Testis (tissue), 3 donors: Measurements from ENCODE around the gene BOD1L2. TPM values are rescaled to one million over a fixed set of nuclear protein-coding genes. Genes with fewer than 3 reads are reported as not detected.

Experiments
- DNase-seq: peaks from one replicate; pipeline ENCODE4 v3.0.0-alpha.2; 2019
- H3K27ac ChIP-seq, 2 donors: fragments of 200-600 bp; sonication (generic); one replicate each; pipeline ENCODE4 v1.5.1; 2019
- H3K27me3 ChIP-seq: fragments of 200-600 bp; sonication (generic); one replicate; pipeline ENCODE4 v1.5.1; 2019
- H3K36me3 ChIP-seq: fragments of 200-600 bp; sonication (generic); one replicate; pipeline ENCODE4 v1.5.1; 2017; ENCODE audit warnings: low read depth; ENCODE audit errors: missing control alignments
- H3K4me1 ChIP-seq: fragments of 200-600 bp; sonication (generic); one replicate; pipeline ENCODE4 v1.5.1; 2019
- H3K4me3 ChIP-seq, 2 donors: fragments of 200-600 bp; sonication (generic); one replicate each; pipeline ENCODE4 v1.5.1; 2017 to 2019
- H3K9me3 ChIP-seq: fragments of 200-600 bp; sonication (generic); one replicate; pipeline ENCODE4 v1.5.1; 2017
- CTCF ChIP-seq, 3 experiments: fragments of 450-650 bp in 2 of 3; fragments of 200-600 bp in 1 of 3; sonication (generic) in 1 of 3; IDR thresholded peaks; one replicate each; pipeline ENCODE4 v1.5.1; 2016 to 2019; ENCODE audit warnings: antibody characterized with exemption in 3 of 3, mild to moderate bottlenecking in 2 of 3, moderate library complexity in 1 of 3
- POLR2A ChIP-seq: fragments of 450-650 bp; IDR thresholded peaks from one replicate; pipeline ENCODE4 v1.6.1; 2017; ENCODE audit warnings: antibody characterized with exemption, mild to moderate bottlenecking, moderate library complexity
- WGBS, 2 donors: methylation state at CpG; one replicate each; pipeline ENCODE4 v1.1.5; 2018; 5-methylcytosine and 5-hydroxymethylcytosine counted together
- intact Hi-C: fragments of 100-400 bp; cut with DNase I; formaldehyde crosslinking; loops from one replicate; pipeline ENCODE4 v1.15.1; 2023; ENCODE audit warnings: low total_unique reads
- polyA plus RNA-seq: library from polyadenylated mRNA; stranded (reverse); fragments of 350-450 nt; fragmentation: Illumina TruSeq; extraction: RNeasy Lipid Tissue Mini Kit (QIAGEN cat#74804); gene quantifications from one replicate; pipeline ENCODE4 v1.2.3, GENCODE V29; 2014; ENCODE audit warnings: low read depth, low replicate concordance; ENCODE audit not compliant: insufficient read depth
- total RNA-seq, 2 donors: library from RNA; depleted of rRNA; stranded (reverse); fragments of >200 nt; gene quantifications; one replicate each; pipeline ENCODE4 v1.2.3, GENCODE V29; 2016

Gene BOD1L2
- total and polyA plus RNA-seq, 3 donors from 2014 or later, result 130 to 580 (median 366) TPM

- no peaks in the 10 kb centered on the region for H3K4me1 ChIP-seq
- 38 to 50% methylated on average over 1 of the region's 1 CpG for WGBS, 2 donors
- no peak overlapping the region for H3K4me3 ChIP-seq
- intact Hi-C loops, result no loop called here
- no peaks in the 10 kb centered on the region for H3K27me3 ChIP-seq
- no peaks in the 10 kb centered on the region for H3K9me3 ChIP-seq
- no peaks in the 10 kb centered on the region for H3K36me3 ChIP-seq
- DNase-seq, result no peak
- no peak for TF ChIP-seq POLR2A
- TF ChIP-seq CTCF (IDR thresholded peaks at IDR 0.05), result no peak
- H3K27ac ChIP-seq, result no peak overlapping the region
Observed at GRCh38 chr18:57197261-57197660, 50.4 kb downstream of the BOD1L2 start.

- Histone ChIP-seq H3K27ac (no peak overlapping the region), H3K4me1 (no peaks in the 10 kb centered on the region), H3K4me3 (no peak overlapping the region), H3K27me3 (no peaks in the 10 kb centered on the region), H3K36me3 (no peaks in the 10 kb centered on the region), H3K9me3 (no peaks in the 10 kb centered on the region)
- WGBS, 2 donors, result 69 to 84% methylated on average over 1 of the region's 1 CpG
- intact Hi-C loops, result no loop called here
- DNase-seq, result no peak
- no peak for TF ChIP-seq POLR2A
- TF ChIP-seq CTCF (IDR thresholded peaks at IDR 0.05), result no peak
Observed at GRCh38 chr18:57198073-57198472, 51.2 kb downstream of the BOD1L2 start.

Other genes with a start within 250 kb of the BOD1L2 start
- gene ST8SIA3, start 205.5 kb downstream of the BOD1L2 start, total RNA-seq, result 1 to 10 TPM in 1 of 2 donors, under 1 TPM in 1; 0.93 to 1.6 TPM
- 2.5 TPM for gene ST8SIA3, start 205.5 kb downstream of the BOD1L2 start, polyA plus RNA-seq